ENCODE data around the gene GPR107. TPM values are rescaled to one million over a fixed set of nuclear protein-coding genes. Genes with fewer than 3 reads are reported as not detected.
A peak's percentile ranks its signal among the peaks of the same experiment; 100 is the strongest.

Gene GPR107
- total RNA-seq, 2 experiments from 2014 or later: 10.4 to 24.3 TPM

GRCh38 chr9:130120832-130121231, 67.1 kb downstream of the GPR107 start:
- BruUV-seq (replicated peaks): no TSS peak
- H3K36me3 ChIP-seq (ENCODE audit: insufficient read depth, low read length): peaks cover 13% of the 10 kb centered on the region
- CTCF ChIA-PET (ENCODE audit: unreplicated experiment): no interaction called here
- H3K4me1 ChIP-seq (ENCODE audit: insufficient read depth, low read length, poor library complexity, severe bottlenecking): peaks cover 28% of the 10 kb centered on the region
- H4K20me1 ChIP-seq (ENCODE audit: insufficient read depth, low read length): no peaks in the 10 kb centered on the region
- no peaks in the 10 kb centered on the region for H3K9me2 ChIP-seq (ENCODE audit: insufficient read depth, low read length)
- no peak for TF ChIP-seq CTCF (conservative IDR thresholded peaks at IDR 0.05; ENCODE audit: low read length)
- no peak for TF ChIP-seq EZH2phosphoT487 (IDR thresholded peaks at IDR 0.05; ENCODE audit: borderline replicate concordance, low read depth, low read length)
- H3K27ac ChIP-seq (ENCODE audit: low read depth, low read length, poor library complexity, severe bottlenecking): no peak overlapping the region
- no peaks in the 10 kb centered on the region for H3K79me2 ChIP-seq (ENCODE audit: insufficient read depth, low read depth, low read length)
- no peak for DNase-seq (ENCODE audit: low spot score)
- H2AFZ ChIP-seq (ENCODE audit: low read length): no peak overlapping the region
- no peaks in the 10 kb centered on the region for H3K9me3 ChIP-seq (ENCODE audit: low read length)
- intact Hi-C loops (cut with micrococcal nuclease; ENCODE audit: unreplicated experiment): no loop called here
- POLR2A ChIA-PET: interaction anchor here (0.7 to 1.4 kb wide), 3 partner anchors 11 to 21 kb away, joined by 3 read pairs; no protein-coding TSS in a partner anchor
- no peak overlapping the region for H3K4me3 ChIP-seq (ENCODE audit: low read depth, low read length, poor library complexity, severe bottlenecking)
- no peak overlapping the region for H3K4me2 ChIP-seq (ENCODE audit: low read length)

- TF ChIP-seq EZH2phosphoT487 (IDR thresholded peaks at IDR 0.05; ENCODE audit: borderline replicate concordance, low read depth, low read length) (no peak), CTCF (conservative IDR thresholded peaks at IDR 0.05; ENCODE audit: low read length) (no peak)
- POLR2A ChIA-PET: interaction anchor here (0.5 kb wide), 1 partner anchor 98 kb away, joined by 3 read pairs; no protein-coding TSS in a partner anchor
- intact Hi-C loops (cut with micrococcal nuclease; ENCODE audit: unreplicated experiment): no loop called here
- Histone ChIP-seq H3K79me2 (ENCODE audit: insufficient read depth, low read depth, low read length) (no peaks in the 10 kb centered on the region), H3K27ac (ENCODE audit: low read depth, low read length, poor library complexity, severe bottlenecking) (peak overlapping the region; percentile 56), H3K9me3 (ENCODE audit: low read length) (no peaks in the 10 kb centered on the region), H3K4me2 (ENCODE audit: low read length) (peak overlapping the region; percentile 18; the same call in 1 of the 2 replicates), H3K9me2 (ENCODE audit: insufficient read depth, low read length) (no peaks in the 10 kb centered on the region), H3K4me1 (ENCODE audit: insufficient read depth, low read length, poor library complexity, severe bottlenecking) (peaks cover 28% of the 10 kb centered on the region), H3K36me3 (ENCODE audit: insufficient read depth, low read length) (peaks cover 20% of the 10 kb centered on the region), H4K20me1 (ENCODE audit: insufficient read depth, low read length) (no peaks in the 10 kb centered on the region), H2AFZ (ENCODE audit: low read length) (no peak overlapping the region), H3K4me3 (ENCODE audit: low read depth, low read length, poor library complexity, severe bottlenecking) (no peak overlapping the region)
- BruUV-seq (replicated peaks): no TSS peak
- CTCF ChIA-PET (ENCODE audit: unreplicated experiment): no interaction called here
- DNase-seq (ENCODE audit: low spot score): peak; percentile 60
Measured at GRCh38 chr9:130122456-130122855, 68.8 kb downstream of the GPR107 start.

GRCh38 chr9:130124085-130124860, 70.6 kb downstream of the GPR107 start:
- Histone ChIP-seq H3K4me3 (ENCODE audit: low read depth, low read length, poor library complexity, severe bottlenecking) (no peak overlapping the region), H3K36me3 (ENCODE audit: insufficient read depth, low read length) (peaks cover 38% of the 10 kb centered on the region), H3K4me1 (ENCODE audit: insufficient read depth, low read length, poor library complexity, severe bottlenecking) (peaks cover 28% of the 10 kb centered on the region), H4K20me1 (ENCODE audit: insufficient read depth, low read length) (no peaks in the 10 kb centered on the region), H3K9me2 (ENCODE audit: insufficient read depth, low read length) (no peaks in the 10 kb centered on the region), H3K27ac (ENCODE audit: low read depth, low read length, poor library complexity, severe bottlenecking) (no peak overlapping the region), H3K9me3 (ENCODE audit: low read length) (no peaks in the 10 kb centered on the region), H3K4me2 (ENCODE audit: low read length) (peak overlapping the region; percentile 38), H3K79me2 (ENCODE audit: insufficient read depth, low read depth, low read length) (no peaks in the 10 kb centered on the region), H2AFZ (ENCODE audit: low read length) (no peak overlapping the region)
- POLR2A ChIA-PET: interaction anchor here (0.7 kb wide), 1 partner anchor 69 kb away, joined by 5 read pairs; no protein-coding TSS in a partner anchor
- no peak for DNase-seq (ENCODE audit: low spot score)
- no peak for TF ChIP-seq CTCF (conservative IDR thresholded peaks at IDR 0.05; ENCODE audit: low read length)
- TF ChIP-seq EZH2phosphoT487 (IDR thresholded peaks at IDR 0.05; ENCODE audit: borderline replicate concordance, low read depth, low read length): no peak
- CTCF ChIA-PET (ENCODE audit: unreplicated experiment): no interaction called here
- intact Hi-C loops (cut with micrococcal nuclease; ENCODE audit: unreplicated experiment): no loop called here
- no TSS peak for BruUV-seq (replicated peaks)
